Esophagus muscularis mucosa (tissue), 3 donors: Measurements from ENCODE around the gene HAUS8.

ENCODE experiments used
- POLR2A ChIP-seq: fragments of 450-650 bp; IDR thresholded peaks from one replicate; pipeline ENCODE4 v1.6.1; 2017; ENCODE audit warnings: antibody characterized with exemption, moderate library complexity, mild to moderate bottlenecking, low read depth
- TF ChIP-seq, protein P1 (sequence below), 3 experiments: fragments of 200-600 bp in 2 of 3; fragments of 450-650 bp in 1 of 3; sonication (generic) in 2 of 3; IDR thresholded peaks; one replicate each; pipeline ENCODE4 v1.5.1; 2017 to 2019; ENCODE audit warnings: antibody characterized with exemption in 3 of 3, mild to moderate bottlenecking in 2 of 3, moderate library complexity in 1 of 3

- TF ChIP-seq, protein P1, sequence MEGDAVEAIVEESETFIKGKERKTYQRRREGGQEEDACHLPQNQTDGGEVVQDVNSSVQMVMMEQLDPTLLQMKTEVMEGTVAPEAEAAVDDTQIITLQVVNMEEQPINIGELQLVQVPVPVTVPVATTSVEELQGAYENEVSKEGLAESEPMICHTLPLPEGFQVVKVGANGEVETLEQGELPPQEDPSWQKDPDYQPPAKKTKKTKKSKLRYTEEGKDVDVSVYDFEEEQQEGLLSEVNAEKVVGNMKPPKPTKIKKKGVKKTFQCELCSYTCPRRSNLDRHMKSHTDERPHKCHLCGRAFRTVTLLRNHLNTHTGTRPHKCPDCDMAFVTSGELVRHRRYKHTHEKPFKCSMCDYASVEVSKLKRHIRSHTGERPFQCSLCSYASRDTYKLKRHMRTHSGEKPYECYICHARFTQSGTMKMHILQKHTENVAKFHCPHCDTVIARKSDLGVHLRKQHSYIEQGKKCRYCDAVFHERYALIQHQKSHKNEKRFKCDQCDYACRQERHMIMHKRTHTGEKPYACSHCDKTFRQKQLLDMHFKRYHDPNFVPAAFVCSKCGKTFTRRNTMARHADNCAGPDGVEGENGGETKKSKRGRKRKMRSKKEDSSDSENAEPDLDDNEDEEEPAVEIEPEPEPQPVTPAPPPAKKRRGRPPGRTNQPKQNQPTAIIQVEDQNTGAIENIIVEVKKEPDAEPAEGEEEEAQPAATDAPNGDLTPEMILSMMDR (IDR thresholded peaks at IDR 0.05) = no peak
- TF ChIP-seq POLR2A = no peak
Measured at GRCh38 chr19:17114414-17114831, 39.2 kb upstream of the HAUS8 start.
